RKO (cell line): Measurements from ENCODE around the gene TTLL12.

ENCODE experiments used
- DNase-seq: peaks from one replicate; pipeline ENCODE4 v3.0.0-alpha.2; 2016; ENCODE audit warnings: low spot score

The TTLL12 gene

GRCh38 chr22:43127166-43127908 lies 59.6 kb downstream of the TTLL12 start:
- DNase-seq: no peak

DNA sequence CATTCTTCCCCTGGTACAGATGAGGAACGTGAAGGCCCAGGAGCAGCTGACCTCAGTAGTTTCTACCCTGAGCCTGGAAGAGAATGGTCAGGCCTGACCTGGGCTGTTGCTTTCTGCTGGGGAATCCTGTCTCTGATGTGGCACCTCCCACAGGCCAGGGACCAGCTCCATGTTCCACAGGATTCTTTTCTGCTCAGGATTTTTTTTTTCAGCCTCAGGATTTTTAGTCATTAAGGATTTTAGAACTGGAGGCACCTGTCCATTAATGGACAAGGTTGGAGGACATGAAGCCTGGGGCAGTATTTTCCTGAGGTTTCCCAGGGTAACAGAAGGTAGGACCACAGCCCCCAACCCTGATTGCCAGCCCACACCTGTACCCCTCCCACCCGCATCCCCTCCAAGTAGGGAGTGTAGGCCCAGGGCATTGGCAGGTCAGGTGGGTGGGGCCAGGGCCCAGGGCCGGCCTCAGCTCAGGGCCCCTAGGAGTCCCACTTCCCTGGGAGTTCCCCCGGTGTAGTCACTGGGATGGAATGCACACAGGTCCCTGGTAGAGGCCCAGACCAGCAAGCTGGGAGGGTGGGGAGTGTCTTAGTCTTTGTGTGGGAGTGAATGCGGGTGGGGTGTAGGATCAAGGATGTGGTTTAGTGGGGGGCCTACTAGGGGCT lies 60.3 kb downstream of the TTLL12 start:
- no peak for DNase-seq

- DNase-seq: no peak
Measured at GRCh38 chr22:43118953-43119458, 67.9 kb downstream of the TTLL12 start.

- DNase-seq: no peak
Measured at GRCh38 chr22:43118024-43118849, 68.7 kb downstream of the TTLL12 start.

DNA sequence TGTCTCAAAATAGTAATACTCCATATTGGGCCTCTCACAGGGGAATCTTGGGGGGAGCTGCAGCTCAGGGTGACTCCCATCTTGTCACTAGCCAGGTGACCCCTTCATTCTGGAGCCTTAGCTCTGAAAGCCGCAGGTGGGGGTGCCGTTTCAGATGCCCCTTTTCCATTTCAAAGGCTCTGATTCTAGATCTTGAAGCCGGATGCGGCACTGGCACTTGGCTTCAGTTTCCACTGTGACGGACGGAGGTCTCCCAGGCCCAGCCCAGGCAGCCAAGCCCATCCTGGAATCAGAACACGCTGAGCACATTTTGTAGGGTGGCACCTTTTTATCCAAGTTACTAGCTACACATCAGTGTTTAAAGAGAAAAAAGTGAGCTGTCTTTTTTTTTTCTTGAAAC lies 70.0 kb downstream of the TTLL12 start:
- no peak for DNase-seq
